ENCODE measurements around the gene ERP27.

DNA sequence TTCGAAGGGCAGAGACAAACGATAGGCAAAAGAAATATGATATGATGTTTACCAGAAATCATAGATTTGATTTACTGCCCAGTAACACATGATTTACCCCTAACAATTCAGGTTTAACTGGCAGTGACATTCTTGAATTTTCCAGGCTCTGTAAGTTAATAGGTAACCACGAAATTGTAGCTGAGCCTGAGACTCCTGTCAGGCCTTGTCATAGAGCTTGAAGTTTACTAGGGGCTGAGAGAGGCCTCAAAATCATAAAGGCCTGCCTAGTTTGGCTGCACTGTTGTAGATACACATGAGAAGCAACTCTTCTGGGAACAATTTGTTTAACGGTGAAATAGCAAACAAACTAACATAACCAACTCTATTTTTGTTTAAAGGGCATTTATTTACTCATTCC lies 3.3 kb downstream of the ERP27 start:
- TF ChIP-seq, protein P1, sequence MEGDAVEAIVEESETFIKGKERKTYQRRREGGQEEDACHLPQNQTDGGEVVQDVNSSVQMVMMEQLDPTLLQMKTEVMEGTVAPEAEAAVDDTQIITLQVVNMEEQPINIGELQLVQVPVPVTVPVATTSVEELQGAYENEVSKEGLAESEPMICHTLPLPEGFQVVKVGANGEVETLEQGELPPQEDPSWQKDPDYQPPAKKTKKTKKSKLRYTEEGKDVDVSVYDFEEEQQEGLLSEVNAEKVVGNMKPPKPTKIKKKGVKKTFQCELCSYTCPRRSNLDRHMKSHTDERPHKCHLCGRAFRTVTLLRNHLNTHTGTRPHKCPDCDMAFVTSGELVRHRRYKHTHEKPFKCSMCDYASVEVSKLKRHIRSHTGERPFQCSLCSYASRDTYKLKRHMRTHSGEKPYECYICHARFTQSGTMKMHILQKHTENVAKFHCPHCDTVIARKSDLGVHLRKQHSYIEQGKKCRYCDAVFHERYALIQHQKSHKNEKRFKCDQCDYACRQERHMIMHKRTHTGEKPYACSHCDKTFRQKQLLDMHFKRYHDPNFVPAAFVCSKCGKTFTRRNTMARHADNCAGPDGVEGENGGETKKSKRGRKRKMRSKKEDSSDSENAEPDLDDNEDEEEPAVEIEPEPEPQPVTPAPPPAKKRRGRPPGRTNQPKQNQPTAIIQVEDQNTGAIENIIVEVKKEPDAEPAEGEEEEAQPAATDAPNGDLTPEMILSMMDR (IDR thresholded peaks at IDR 0.05), result no peak
- no peak for TF ChIP-seq POLR2A (IDR thresholded peaks at IDR 0.05; ENCODE audit: low read depth)
- no peak for TF ChIP-seq POLR2AphosphoS5 (IDR thresholded peaks at IDR 0.05)
- no peak for TF ChIP-seq EP300 (IDR thresholded peaks at IDR 0.05)
